Measurements from ENCODE around the gene UGT2A1. TPM values are rescaled to one million over a fixed set of nuclear protein-coding genes. Genes with fewer than 3 reads are reported as not detected.

Gene UGT2A1
- total RNA-seq, 6 experiments from 2014 or later = not detected

GRCh38 chr4:69591364-69591763 is 61.7 kb downstream of the UGT2A1 start:
- H3K4me1 Mint-ChIP-seq (ENCODE audit: low read depth) = no peaks in the 10 kb centered on the region
- H3K4me3 Mint-ChIP-seq = no peak overlapping the region
- no peak for DNase-seq
- H3K36me3 Mint-ChIP-seq (ENCODE audit: low read depth) = no peaks in the 10 kb centered on the region
- no peaks in the 10 kb centered on the region for H3K27me3 Mint-ChIP-seq (ENCODE audit: insufficient read depth)
- H3K27ac Mint-ChIP-seq = no peak overlapping the region
- no peak for TF ChIP-seq CTCF (IDR thresholded peaks at IDR 0.05)
- H3K9me3 Mint-ChIP-seq = peaks cover 15% of the 10 kb centered on the region

GRCh38 chr4:69589884-69590283 is 63.2 kb downstream of the UGT2A1 start:
- H3K9me3 Mint-ChIP-seq = peaks cover 23% of the 10 kb centered on the region
- no peak overlapping the region for H3K4me3 Mint-ChIP-seq
- no peaks in the 10 kb centered on the region for H3K27me3 Mint-ChIP-seq (ENCODE audit: insufficient read depth)
- no peaks in the 10 kb centered on the region for H3K4me1 Mint-ChIP-seq (ENCODE audit: low read depth)
- TF ChIP-seq CTCF (IDR thresholded peaks at IDR 0.05) = no peak
- no peak overlapping the region for H3K27ac Mint-ChIP-seq
- no peak for DNase-seq
- H3K36me3 Mint-ChIP-seq (ENCODE audit: low read depth) = no peaks in the 10 kb centered on the region

GRCh38 chr4:69584135-69584534 is 68.9 kb downstream of the UGT2A1 start:
- H3K27ac Mint-ChIP-seq = no peak overlapping the region
- no peaks in the 10 kb centered on the region for H3K36me3 Mint-ChIP-seq (ENCODE audit: low read depth)
- no peak for TF ChIP-seq CTCF (IDR thresholded peaks at IDR 0.05)
- peaks cover 26% of the 10 kb centered on the region for H3K9me3 Mint-ChIP-seq
- H3K27me3 Mint-ChIP-seq (ENCODE audit: insufficient read depth) = peaks cover 2% of the 10 kb centered on the region; the same call in 1 of the 2 replicates
- H3K4me1 Mint-ChIP-seq (ENCODE audit: low read depth) = no peaks in the 10 kb centered on the region
- DNase-seq = no peak
- no peak overlapping the region for H3K4me3 Mint-ChIP-seq

- H3K4me3 Mint-ChIP-seq = no peak overlapping the region
- DNase-seq = no peak
- peaks cover 2% of the 10 kb centered on the region; the same call in 1 of the 2 replicates for H3K27me3 Mint-ChIP-seq (ENCODE audit: insufficient read depth)
- peaks cover 26% of the 10 kb centered on the region for H3K9me3 Mint-ChIP-seq
- H3K4me1 Mint-ChIP-seq (ENCODE audit: low read depth) = no peaks in the 10 kb centered on the region
- H3K27ac Mint-ChIP-seq = no peak overlapping the region
- H3K36me3 Mint-ChIP-seq (ENCODE audit: low read depth) = no peaks in the 10 kb centered on the region
- no peak for TF ChIP-seq CTCF (IDR thresholded peaks at IDR 0.05)
These were observed 69.5 kb downstream of the UGT2A1 start for GRCh38 chr4:69583543-69583942.

GRCh38 chr4:69577245-69577644 is 75.8 kb downstream of the UGT2A1 start:
- TF ChIP-seq CTCF (IDR thresholded peaks at IDR 0.05) = no peak
- peaks cover 18% of the 10 kb centered on the region for H3K9me3 Mint-ChIP-seq
- peaks cover 4% of the 10 kb centered on the region; the same call in 1 of the 2 replicates for H3K36me3 Mint-ChIP-seq (ENCODE audit: low read depth)
- H3K27me3 Mint-ChIP-seq (ENCODE audit: insufficient read depth) = peaks cover under 1% of the 10 kb centered on the region; the same call in 1 of the 2 replicates
- DNase-seq = no peak
- H3K4me1 Mint-ChIP-seq (ENCODE audit: low read depth) = no peaks in the 10 kb centered on the region
- no peak overlapping the region for H3K27ac Mint-ChIP-seq
- H3K4me3 Mint-ChIP-seq = no peak overlapping the region
